Hepatocyte (in vitro differentiated cells): ENCODE measurements around the gene PDE8B.

Source experiments
- CTCF ChIP-seq: fragments of 200-600 bp; sonication (generic); IDR thresholded peaks from 2 replicates; pipeline ENCODE4 v1.5.1; 2016; ENCODE audit warnings: antibody characterized with exemption, mild to moderate bottlenecking; ENCODE audit not compliant: poor library complexity
- EZH2 ChIP-seq: fragments of 200-600 bp; sonication (generic); IDR thresholded peaks from 2 replicates; pipeline ENCODE4 v1.6.1; 2016; ENCODE audit warnings: antibody characterized with exemption, mild to moderate bottlenecking, borderline replicate concordance
- EZH2phosphoT487 ChIP-seq: fragments of 200-600 bp; sonication (generic); IDR thresholded peaks from one replicate; pipeline ENCODE4 v1.6.1; 2018; ENCODE audit warnings: antibody characterized with exemption, mild to moderate bottlenecking, low read depth, moderate library complexity; ENCODE audit not compliant: unreplicated experiment, severe bottlenecking

GRCh38 chr5:77409870-77410621, 199.6 kb downstream of the PDE8B start:
- TF ChIP-seq CTCF (no peak), EZH2 (no peak), EZH2phosphoT487 (no peak)
